Ovary (tissue), 3 donors: ENCODE results near the gene IQGAP1.

Source experiments
- CTCF ChIP-seq, 3 donors: fragments of 450-650 bp in 2 of 3; fragments of 200-600 bp in 1 of 3; IDR thresholded peaks; one replicate each; pipeline versions ENCODE4 v1.5.1 to v1.8.0; 2016 to 2022; ENCODE audit warnings: antibody characterized with exemption in 3 of 3, mild to moderate bottlenecking in 1 of 3
- EP300 ChIP-seq: sonication (generic); formaldehyde crosslinking; IDR thresholded peaks from one replicate; pipeline ENCODE4 v1.6.1; 2017; ENCODE audit warnings: antibody characterized with exemption
- POLR2A ChIP-seq: fragments of 450-650 bp; IDR thresholded peaks from one replicate; pipeline ENCODE4 v1.6.1; 2017; ENCODE audit warnings: antibody characterized with exemption, mild to moderate bottlenecking, moderate library complexity
- donor health status: DM: no; HTN: no; CAD: no.

DNA sequence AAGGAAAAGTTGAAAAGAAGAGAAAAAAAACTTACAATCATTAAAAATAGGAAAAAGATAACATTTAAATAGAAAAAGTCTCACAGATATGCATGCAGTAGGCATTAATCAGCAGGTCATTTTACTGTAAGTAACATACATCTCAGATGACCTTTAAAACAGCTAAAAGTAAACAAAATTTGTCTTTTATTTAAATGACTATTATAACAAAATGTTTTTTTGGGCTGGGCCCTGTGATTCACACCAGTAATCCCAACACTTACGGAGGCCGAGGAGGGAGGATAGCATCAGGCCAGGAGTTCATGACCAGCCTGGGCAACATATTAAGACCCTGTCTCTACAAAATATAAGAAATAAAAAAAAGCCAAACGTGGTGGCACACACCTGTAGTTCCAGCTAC, 14.7 kb downstream of the IQGAP1 start:
- TF ChIP-seq EP300 (no peak), CTCF (IDR thresholded peaks at IDR 0.05) (no peak), POLR2A (no peak)
